Testis (tissue), 2 donors: Measurements from ENCODE around the gene GEMIN5.

Experiments
- POLR2A ChIP-seq: fragments of 450-650 bp; IDR thresholded peaks from one replicate; pipeline ENCODE4 v1.6.1; 2017; ENCODE audit warnings: antibody characterized with exemption, mild to moderate bottlenecking, moderate library complexity
- TF ChIP-seq, protein P1 (sequence below), 3 experiments: fragments of 450-650 bp in 2 of 3; fragments of 200-600 bp in 1 of 3; sonication (generic) in 1 of 3; IDR thresholded peaks; one replicate each; pipeline ENCODE4 v1.5.1; 2016 to 2019; ENCODE audit warnings: antibody characterized with exemption in 3 of 3, mild to moderate bottlenecking in 2 of 3, moderate library complexity in 1 of 3

DNA sequence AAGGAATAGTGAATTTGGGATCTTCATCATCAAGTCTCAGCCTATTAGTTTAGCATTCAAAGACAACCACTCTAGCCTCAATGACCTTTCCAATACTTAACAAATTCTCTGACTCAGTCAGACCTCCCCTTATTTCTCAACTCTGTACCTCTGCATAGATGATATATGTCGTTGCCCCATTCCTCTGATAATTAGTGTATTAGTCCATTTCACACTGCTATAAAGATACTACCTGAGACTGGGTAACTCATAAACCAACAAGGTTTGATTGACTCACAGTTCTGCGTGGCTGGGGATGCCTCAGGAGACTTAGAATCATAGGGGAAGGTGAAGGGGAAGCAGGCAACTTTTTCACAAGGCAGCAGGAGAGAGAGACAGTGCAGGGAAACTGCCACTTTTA lies 11.8 kb upstream of the GEMIN5 start:
- TF ChIP-seq, protein P1, sequence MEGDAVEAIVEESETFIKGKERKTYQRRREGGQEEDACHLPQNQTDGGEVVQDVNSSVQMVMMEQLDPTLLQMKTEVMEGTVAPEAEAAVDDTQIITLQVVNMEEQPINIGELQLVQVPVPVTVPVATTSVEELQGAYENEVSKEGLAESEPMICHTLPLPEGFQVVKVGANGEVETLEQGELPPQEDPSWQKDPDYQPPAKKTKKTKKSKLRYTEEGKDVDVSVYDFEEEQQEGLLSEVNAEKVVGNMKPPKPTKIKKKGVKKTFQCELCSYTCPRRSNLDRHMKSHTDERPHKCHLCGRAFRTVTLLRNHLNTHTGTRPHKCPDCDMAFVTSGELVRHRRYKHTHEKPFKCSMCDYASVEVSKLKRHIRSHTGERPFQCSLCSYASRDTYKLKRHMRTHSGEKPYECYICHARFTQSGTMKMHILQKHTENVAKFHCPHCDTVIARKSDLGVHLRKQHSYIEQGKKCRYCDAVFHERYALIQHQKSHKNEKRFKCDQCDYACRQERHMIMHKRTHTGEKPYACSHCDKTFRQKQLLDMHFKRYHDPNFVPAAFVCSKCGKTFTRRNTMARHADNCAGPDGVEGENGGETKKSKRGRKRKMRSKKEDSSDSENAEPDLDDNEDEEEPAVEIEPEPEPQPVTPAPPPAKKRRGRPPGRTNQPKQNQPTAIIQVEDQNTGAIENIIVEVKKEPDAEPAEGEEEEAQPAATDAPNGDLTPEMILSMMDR (IDR thresholded peaks at IDR 0.05): no peak
- TF ChIP-seq POLR2A: no peak
